Tibial nerve (tissue), 4 donors: ENCODE measurements around the gene ABHD12. TPM values are rescaled to one million over a fixed set of nuclear protein-coding genes. Genes with fewer than 3 reads are reported as not detected.

Experiments
- DNase-seq, 2 donors: peaks; one replicate each; pipeline ENCODE4 v3.0.0-alpha.2; 2019; ENCODE audit warnings: low spot score in 2 of 2
- H3K27ac ChIP-seq, 4 donors: fragments of 200-600 bp; sonication (generic) in 3 of 4; one replicate each; pipeline ENCODE4 v1.5.1; 2017 to 2019; ENCODE audit warnings: mild to moderate bottlenecking in 1 of 4
- H3K27me3 ChIP-seq, 2 donors: fragments of 200-600 bp; sonication (generic) in 1 of 2; one replicate each; pipeline versions ENCODE4 v1.5.1 to v1.6.0; 2017 to 2019
- H3K36me3 ChIP-seq, 3 donors: fragments of 200-600 bp; sonication (generic); one replicate each; pipeline ENCODE4 v1.5.1; 2018 to 2019
- H3K4me1 ChIP-seq, 4 donors: fragments of 200-600 bp; sonication (generic) in 3 of 4; one replicate each; pipeline ENCODE4 v1.5.1; 2017 to 2019
- H3K4me3 ChIP-seq, 4 donors: fragments of 200-600 bp; sonication (generic) in 3 of 4; one replicate each; pipeline ENCODE4 v1.5.1; 2017 to 2019; ENCODE audit warnings: mild to moderate bottlenecking in 1 of 4, moderate library complexity in 1 of 4
- H3K9me3 ChIP-seq, 4 donors: fragments of 200-600 bp; sonication (generic) in 3 of 4; one replicate each; pipeline ENCODE4 v1.5.1; 2017 to 2019
- EP300 ChIP-seq, 2 donors: sonication (generic); formaldehyde crosslinking; IDR thresholded peaks; one replicate each; pipeline ENCODE4 v1.6.1; 2017; ENCODE audit warnings: antibody characterized with exemption in 2 of 2, mild to moderate bottlenecking in 1 of 2
- POLR2A ChIP-seq, 2 donors: fragments of 450-650 bp; IDR thresholded peaks; one replicate each; pipeline ENCODE4 v1.6.1; 2017; ENCODE audit warnings: antibody characterized with exemption in 2 of 2, mild to moderate bottlenecking in 2 of 2, moderate library complexity in 2 of 2
- WGBS, 2 donors: methylation state at CpG; one replicate each; pipeline ENCODE4 v1.1.5; 2018; 5-methylcytosine and 5-hydroxymethylcytosine counted together
- total RNA-seq, 4 donors: library from RNA; depleted of rRNA; stranded (reverse); fragments of >200 nt; gene quantifications; one replicate each; pipeline ENCODE4 v1.1.0, GENCODE V29; 2016
- TF ChIP-seq, protein P1 (sequence below), 5 experiments: fragments of 200-600 bp in 3 of 5; fragments of 450-650 bp in 2 of 5; sonication (generic) in 3 of 5; IDR thresholded peaks; one replicate each; pipeline ENCODE4 v1.5.1; 2016 to 2019; ENCODE audit warnings: antibody characterized with exemption in 5 of 5, mild to moderate bottlenecking in 3 of 5, moderate library complexity in 2 of 5

Gene ABHD12
- total RNA-seq, 4 donors from 2014 or later, result 67.2 to 116 (median 105) TPM

DNA sequence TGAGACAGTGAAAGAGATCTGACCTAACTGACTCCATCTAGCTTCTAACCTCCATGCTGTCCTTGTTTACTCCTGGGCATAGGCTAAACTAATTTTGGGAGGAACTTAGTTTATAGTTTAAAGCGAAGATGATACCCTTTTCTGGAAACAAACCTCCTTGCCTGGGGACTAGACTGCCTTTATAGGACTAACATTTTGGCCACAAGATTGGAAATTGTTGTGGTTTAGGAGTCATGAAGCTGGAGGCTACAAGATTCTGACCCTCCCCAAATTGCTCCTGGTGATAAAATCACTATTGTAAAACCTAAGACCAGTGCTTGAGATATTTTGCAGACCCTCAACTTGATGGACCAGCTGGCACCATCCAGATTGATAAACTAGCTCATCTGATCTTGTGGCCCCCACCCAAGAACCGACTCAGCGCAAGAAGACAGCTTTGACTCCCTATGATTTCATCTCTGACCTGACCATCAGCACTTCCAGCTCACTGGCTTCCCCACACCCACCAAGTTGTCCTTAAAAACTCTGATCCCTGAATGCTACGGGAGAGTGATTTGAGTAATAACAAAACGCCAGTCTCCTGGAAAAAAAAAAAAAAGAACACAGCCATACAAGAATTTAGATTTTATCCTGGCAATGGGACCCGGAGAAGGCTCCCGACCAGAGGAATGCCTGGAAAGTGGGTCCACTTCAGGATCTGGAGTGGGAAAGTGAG lies 63.0 kb downstream of the ABHD12 start:
- no peak for DNase-seq
- H3K27ac ChIP-seq, result peak overlapping the region in 1 of 4 donors; percentile 33
- no peaks in the 10 kb centered on the region for H3K9me3 ChIP-seq
- H3K4me1 ChIP-seq, result peaks cover 0 to 33% (median 7%) of the 10 kb centered on the region in 4 donors
- no peak overlapping the region for H3K4me3 ChIP-seq
- WGBS, 2 donors, result 59 to 75% methylated on average over 7 of the region's 7 CpGs
- peaks cover 0 to 5% (median 0%) of the 10 kb centered on the region in 3 donors for H3K36me3 ChIP-seq
- no peak for TF ChIP-seq POLR2A (IDR thresholded peaks at IDR 0.05)
- no peak for TF ChIP-seq EP300 (IDR thresholded peaks at IDR 0.05)
- TF ChIP-seq, protein P1, sequence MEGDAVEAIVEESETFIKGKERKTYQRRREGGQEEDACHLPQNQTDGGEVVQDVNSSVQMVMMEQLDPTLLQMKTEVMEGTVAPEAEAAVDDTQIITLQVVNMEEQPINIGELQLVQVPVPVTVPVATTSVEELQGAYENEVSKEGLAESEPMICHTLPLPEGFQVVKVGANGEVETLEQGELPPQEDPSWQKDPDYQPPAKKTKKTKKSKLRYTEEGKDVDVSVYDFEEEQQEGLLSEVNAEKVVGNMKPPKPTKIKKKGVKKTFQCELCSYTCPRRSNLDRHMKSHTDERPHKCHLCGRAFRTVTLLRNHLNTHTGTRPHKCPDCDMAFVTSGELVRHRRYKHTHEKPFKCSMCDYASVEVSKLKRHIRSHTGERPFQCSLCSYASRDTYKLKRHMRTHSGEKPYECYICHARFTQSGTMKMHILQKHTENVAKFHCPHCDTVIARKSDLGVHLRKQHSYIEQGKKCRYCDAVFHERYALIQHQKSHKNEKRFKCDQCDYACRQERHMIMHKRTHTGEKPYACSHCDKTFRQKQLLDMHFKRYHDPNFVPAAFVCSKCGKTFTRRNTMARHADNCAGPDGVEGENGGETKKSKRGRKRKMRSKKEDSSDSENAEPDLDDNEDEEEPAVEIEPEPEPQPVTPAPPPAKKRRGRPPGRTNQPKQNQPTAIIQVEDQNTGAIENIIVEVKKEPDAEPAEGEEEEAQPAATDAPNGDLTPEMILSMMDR (IDR thresholded peaks at IDR 0.05), result no peak
- H3K27me3 ChIP-seq, result no peaks in the 10 kb centered on the region

DNA sequence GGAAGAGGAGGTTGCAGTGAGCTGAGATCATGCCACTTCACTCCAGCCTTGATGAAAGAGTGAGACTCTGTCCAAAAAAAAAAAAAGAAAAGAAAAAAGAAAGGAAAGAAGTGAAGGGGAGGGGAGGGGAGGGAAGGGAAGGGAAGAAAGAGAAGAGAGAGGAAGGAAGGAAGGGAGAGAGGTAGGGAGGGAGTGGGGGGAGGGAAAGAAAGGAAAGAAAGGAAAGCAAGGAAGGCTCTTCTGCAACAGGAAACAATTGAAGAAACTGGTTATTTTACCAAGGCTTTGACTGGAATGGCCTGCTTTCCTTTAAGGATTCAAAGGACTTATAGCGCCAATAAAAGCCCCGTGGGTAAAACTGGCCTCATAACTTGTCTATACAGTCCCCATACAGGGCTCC lies 64.6 kb downstream of the ABHD12 start:
- TF ChIP-seq, protein P1 (IDR thresholded peaks at IDR 0.05), result no peak
- no peak for TF ChIP-seq POLR2A (IDR thresholded peaks at IDR 0.05)
- TF ChIP-seq EP300 (IDR thresholded peaks at IDR 0.05), result no peak
- Histone ChIP-seq H3K27ac (peak overlapping the region in 1 of 4 donors; percentile 28), H3K36me3 (peaks cover 0 to 22% (median 0%) of the 10 kb centered on the region in 3 donors), H3K4me3 (no peak overlapping the region), H3K4me1 (peaks cover 0 to 42% (median 13%) of the 10 kb centered on the region in 4 donors), H3K27me3 (no peaks in the 10 kb centered on the region), H3K9me3 (no peaks in the 10 kb centered on the region)
- 70 to 75% methylated on average over 2 of the region's 2 CpGs for WGBS, 2 donors
- DNase-seq, result no peak

DNA sequence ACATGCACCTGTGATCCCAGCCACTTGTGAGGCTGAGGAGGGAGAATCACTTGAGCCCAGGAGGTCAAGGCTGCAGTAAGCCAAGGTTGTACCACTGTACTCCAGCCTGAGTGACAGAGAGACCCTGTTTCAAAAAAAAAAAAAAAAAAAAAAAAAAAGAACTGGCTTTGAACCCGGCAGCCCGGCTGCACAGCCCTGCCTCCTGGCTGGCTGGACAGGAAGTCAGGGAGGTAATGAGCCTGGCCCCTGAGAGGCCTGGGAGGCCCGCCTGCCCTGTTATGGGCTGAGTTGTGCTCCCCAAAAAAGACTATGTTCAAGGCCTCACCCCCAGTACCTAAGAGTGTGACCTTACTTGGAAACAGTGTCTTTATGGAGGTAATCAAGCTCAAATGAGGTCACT lies 65.6 kb downstream of the ABHD12 start:
- Histone ChIP-seq H3K36me3 (peaks cover 0 to 22% (median 0%) of the 10 kb centered on the region in 3 donors), H3K27me3 (no peaks in the 10 kb centered on the region), H3K4me1 (peaks cover 0 to 48% (median 18%) of the 10 kb centered on the region in 4 donors), H3K9me3 (no peaks in the 10 kb centered on the region), H3K4me3 (no peak overlapping the region), H3K27ac (peak overlapping the region in 1 of 4 donors; percentile 21)
- 42 to 45% methylated on average over 3 of the region's 3 CpGs for WGBS, 2 donors
- TF ChIP-seq POLR2A (IDR thresholded peaks at IDR 0.05) (no peak), EP300 (IDR thresholded peaks at IDR 0.05) (no peak)
- TF ChIP-seq, protein P1 (IDR thresholded peaks at IDR 0.05), result no peak
- DNase-seq, result no peak

DNA sequence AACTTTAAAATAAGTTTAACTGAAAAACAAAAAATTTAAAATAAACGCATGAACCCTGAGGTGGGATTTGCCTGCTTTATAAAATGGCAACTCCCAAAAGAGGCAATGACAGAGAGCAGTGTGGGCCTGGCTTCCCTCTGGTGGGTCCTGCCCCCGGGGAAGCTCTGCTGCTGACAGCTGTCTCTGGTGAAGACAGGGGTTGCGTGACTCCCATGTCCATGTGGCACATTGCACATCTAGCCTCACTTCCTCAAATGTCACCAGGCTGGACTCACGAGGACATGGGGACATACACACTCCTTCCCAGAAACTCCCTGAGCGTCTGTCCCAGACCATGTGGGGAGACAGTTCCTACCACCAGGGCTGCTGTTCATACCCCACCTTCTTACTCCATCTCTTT lies 66.2 kb downstream of the ABHD12 start:
- Histone ChIP-seq H3K27me3 (no peaks in the 10 kb centered on the region), H3K9me3 (no peaks in the 10 kb centered on the region), H3K36me3 (peaks cover 0 to 22% (median 0%) of the 10 kb centered on the region in 3 donors), H3K4me1 (peaks cover 0 to 55% (median 25%) of the 10 kb centered on the region in 4 donors), H3K4me3 (no peak overlapping the region), H3K27ac (peak overlapping the region in 1 of 4 donors; percentile 42)
- DNase-seq, result peak in 1 of 2 donors; percentile 52
- TF ChIP-seq POLR2A (IDR thresholded peaks at IDR 0.05) (no peak), EP300 (IDR thresholded peaks at IDR 0.05) (peak in 1 of 2 donors; percentile 82)
- TF ChIP-seq, protein P1 (IDR thresholded peaks at IDR 0.05), result peak in 1 of 5 experiments; percentile 24
- 59 to 82% methylated on average over 5 of the region's 5 CpGs for WGBS, 2 donors
